HG03575 (cell line): ENCODE data around the gene FAT2.

Experiments
- ATAC-seq: cut with Tn5 transposase; IDR thresholded peaks from one replicate; pipeline ENCODE4 v1.9.1; 2021; ENCODE audit not compliant: unreplicated experiment, insufficient number of reproducible peaks, low FRiP score; ENCODE audit errors: extremely low read depth

Gene FAT2

DNA sequence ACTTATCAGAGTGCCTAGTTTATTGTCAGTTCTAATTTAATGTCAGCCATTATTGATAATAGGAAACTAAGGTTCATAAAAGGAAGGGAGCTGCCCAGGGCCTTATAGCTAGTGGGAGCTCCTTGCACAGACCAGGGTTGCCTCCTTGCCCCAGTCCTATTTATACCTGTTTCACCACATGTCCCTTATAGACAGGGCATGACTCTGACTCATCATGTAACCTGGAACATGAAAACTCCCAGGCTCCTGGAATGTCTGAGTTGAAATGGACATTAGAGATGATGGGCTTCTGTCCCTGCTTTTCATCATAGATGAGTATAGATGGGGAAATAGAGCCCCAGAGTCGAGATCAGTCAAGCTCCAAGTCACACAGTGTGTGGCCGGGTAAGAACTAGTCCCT is 21.1 kb downstream of the FAT2 start:
- no peak for ATAC-seq

DNA sequence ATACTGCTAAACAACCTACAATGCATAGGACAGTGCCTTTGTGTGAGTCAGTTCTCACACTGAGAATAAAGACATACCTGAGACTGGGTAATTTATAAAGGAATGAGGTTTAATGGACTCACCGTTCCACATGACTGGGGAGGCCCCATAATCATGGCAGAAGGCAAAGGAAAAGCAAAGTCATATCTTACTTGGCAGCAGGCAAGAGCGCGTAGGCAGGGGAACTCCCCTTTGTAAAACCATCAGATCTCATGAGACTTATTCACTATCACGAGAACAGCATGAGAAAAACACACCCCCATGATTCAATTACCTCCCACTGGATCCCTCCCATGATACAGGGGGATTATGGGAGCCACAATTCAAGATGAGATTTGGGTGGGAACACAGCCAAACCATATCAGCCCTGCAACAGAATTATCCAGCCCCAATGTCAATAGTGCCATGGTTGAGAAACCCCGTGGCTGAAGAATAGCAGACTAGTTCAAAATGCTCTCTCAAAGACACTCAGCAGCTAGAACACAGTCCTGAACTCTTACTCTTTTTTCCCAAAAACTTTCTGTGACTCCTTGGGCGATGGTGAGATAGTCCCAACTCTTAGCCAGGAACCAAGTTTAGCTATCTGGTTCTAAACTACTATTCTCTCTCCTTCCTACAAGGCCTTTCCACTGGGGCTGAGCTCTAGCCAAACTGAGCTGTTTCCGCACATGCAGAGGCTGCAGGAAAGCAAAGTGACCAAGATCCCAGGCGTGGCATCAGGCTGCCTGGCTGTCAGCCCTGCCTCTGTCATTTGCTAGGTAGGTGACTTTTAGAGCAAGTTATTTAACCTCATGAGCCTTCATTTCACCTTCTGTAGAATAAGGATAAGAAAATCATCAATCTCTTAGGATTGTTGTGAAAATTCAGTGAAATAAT is 21.7 kb downstream of the FAT2 start:
- no peak for ATAC-seq

DNA sequence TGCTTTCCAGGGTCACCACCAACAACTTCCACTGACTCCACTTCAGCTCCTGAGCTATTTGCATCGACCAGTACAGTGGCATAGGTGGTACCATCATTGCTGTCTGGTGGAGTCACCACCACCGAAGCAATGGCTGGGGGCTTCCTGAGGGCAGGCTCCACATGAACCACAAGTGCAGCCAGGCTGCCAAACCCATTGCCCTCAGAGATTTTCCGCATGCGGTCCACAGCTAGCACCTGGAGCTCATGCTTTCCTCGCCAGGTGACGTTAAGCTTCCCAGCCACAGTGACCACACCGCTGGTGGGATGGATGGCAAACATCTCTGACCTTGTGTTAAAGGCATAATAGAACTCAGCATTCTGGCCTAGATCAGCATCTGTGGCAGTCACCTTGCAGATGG is 23.1 kb downstream of the FAT2 start:
- no peak for ATAC-seq

DNA sequence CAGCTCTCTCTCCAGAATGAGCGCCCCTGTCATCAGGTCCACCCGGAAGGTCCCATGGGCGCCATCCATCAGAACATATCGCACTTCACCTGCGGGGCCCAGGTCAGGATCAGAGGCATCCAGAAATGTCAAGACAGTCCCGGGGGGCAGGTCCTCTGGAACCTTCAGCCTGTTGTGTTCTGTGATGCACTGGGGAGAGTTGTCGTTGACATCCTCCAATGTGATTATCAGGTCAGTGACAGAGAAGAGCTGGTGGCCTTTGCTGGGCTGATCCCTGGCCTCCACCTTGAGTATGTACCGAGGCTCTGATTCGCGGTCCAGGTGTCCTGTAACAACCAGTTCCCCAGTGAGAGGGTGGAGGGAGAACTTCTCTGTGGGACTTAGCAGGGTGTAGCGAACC is 25.2 kb downstream of the FAT2 start:
- ATAC-seq, result no peak

DNA sequence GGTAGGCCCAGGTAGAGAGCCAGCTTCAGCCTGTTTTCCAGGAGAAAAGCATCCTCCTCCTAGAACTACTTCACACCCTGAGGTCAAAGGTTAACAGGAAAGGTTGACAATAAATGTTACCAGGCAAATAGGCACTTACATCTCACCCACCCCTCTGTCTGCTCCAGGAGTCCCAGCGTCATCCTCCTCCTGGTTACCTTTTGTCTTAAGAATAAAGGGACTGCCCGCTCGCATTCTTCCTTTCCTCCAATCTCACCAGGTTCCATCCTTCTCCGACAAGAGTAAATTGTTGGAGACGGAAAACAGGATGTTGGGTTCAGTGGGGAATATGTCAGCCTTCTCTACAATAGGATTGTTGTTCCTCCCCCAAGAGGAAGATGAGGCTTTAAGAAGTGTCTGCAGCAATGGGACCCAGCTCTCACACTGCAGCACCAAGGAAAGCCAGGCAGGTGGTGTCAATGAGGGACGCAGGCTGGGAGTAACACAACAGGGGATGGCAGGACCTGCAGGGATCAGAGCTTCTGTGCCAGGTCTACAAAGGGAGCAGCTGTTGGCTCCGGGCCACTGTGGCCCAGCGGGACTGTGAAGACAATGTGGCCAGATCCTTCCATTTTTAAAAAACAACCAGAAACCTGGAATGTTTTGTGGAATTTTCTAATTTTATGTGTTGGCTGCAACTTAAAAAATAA is 29.0 kb downstream of the FAT2 start:
- no peak for ATAC-seq

DNA sequence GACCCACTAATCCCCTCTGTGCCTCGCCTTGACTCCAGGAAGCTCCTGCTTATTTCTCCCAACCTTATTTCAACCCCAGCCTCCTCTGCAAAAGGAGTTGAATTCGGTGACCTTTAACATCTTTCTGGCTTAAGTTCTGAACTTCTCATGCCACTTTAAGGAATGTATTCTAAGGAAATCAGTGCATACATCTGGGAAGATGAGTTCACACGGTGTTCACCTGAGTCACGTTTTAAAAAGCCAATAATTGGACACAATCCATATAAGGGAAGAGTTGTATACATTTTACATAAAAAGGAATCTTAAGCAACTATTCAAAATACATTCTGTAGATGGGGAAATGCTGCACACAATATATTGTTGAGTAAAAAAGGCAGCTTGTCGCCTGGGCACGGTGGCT is 33.2 kb downstream of the FAT2 start:
- ATAC-seq, result no peak

DNA sequence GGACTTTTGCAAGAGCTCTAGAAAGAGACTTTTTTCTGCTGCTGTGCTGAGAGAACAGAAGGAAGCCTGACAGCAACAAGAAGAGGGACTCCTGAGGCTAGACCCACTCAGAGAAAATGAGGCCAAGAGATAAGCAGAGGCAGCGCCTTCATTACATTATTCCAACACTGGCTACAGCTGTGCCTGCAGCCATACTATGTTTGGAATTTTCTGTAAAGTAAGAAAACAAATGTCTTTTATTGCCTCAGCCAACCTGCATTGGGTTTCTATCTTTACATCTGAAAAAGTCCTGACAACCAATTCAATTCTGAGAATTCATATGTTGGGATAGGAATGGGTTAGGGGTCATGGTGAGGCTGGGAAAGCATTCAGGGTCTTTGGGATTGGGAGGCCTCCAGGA is 33.7 kb downstream of the FAT2 start:
- no peak for ATAC-seq

DNA sequence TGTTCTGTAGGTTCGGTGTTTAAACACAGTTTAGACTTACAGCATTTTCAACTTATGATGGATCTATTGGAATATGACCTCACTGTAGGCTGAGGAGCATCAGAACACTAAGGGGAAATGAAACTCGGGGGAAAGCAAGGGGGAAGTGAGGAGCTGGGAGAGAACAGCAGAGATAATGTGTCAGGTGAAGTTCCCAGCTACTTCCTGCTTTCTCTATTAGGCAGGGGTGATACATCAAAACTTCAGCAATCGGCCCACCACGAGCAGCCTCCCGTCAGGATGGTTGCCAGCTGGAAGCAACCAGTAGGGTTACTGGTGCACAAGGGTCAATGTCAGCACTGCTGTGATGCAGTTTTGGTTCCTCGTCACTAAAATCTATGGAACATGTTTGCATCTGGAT is 34.3 kb downstream of the FAT2 start:
- no peak for ATAC-seq

DNA sequence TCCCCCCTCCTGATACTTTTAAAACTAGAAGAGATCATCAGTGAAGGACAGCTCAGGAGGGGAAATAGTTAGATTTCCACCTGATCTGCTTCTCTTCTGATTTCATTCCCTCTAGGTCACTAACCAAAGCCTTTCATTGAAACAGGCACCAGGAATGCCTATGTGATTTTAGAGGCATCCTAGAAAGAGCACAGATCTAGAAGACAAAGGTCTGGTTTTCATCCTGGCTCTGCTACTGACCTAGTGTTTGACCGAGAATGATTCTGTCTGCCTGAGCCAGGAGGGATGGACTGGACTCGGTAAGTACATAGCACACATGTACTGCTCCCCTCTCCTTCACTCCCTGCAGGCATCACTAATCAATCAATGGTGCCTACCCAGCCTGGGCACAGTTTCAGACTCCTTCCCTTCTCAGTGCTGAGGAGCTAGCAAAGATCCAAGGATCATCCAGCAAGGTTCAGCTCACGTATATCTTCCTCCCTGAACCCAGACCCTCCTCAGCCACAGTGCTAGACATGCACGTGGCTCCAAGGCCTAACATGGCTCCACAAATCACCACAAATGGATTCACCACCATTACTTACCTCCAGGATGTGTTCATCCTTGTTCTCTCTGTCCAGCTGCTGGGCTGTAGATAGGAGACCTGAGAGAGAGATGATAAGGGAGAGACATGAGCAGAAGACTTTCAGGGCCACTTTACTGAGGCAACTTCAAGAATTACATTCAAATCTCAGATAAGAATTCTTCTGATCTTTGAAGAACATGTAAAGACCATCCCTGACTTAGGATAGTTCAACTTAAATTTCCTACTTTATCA is 35.2 kb downstream of the FAT2 start:
- ATAC-seq, result no peak

DNA sequence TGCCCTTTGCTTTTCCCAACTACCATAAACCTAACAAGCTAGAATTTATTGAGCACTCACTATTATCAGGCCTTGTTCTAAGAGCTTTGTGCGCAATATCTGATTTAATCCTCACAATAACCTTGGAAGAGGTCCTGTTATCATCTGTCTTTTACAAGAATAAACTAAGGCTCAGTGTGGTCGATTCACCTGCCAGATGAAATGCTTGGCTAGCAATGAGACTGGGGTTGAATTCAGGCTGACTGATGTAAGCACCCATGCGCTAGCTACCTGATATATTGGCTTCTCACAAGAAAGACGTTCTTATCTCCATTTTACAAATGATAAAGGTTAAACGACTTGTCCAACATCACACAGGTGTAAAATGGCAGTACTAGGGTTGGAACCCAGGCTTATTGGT is 37.4 kb downstream of the FAT2 start:
- ATAC-seq, result no peak

DNA sequence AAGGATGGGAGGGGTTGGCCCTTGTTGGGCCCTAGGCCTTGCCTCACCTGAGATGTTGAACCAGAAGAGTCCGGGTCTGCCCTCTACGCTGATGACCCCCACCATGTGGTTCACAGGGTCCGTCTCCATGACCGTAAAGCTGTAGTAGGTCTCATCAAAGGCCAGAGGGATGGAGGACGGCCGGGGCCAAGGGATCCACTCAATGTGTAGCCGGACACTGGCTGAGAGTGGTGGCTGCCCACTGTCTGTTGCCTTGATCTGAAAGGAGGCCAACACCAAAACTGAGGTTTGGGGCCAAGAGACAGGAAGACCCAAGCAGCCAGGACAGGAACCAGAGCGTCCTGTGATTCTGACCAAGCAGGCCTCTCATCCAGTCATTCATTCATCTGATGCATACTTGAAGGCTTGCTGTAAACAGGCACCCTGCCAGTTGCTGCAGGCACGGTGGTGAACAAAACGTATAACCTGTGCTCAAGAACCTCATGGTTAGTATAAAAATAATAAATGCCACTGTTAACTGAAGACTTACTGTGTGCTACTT is 37.9 kb downstream of the FAT2 start:
- ATAC-seq, result no peak

DNA sequence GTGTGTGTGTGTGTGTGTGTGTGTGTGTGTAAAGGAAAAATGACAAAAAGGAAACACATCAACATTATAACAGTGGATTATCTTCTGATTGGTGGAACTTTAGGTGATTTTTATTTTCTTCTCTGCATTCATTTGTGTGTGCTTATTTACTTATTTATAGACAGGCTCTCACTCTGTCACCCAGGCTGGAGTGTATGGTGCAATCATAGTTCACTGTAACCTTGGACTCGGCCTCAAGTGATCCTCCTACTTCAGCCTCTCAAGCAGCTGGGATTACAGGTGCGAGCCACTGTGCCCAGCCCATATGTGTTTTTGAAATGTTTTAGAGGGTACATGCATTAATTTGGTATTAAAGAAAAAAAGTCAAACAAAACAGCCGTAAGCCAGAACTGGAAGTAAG is 39.1 kb downstream of the FAT2 start:
- no peak for ATAC-seq

DNA sequence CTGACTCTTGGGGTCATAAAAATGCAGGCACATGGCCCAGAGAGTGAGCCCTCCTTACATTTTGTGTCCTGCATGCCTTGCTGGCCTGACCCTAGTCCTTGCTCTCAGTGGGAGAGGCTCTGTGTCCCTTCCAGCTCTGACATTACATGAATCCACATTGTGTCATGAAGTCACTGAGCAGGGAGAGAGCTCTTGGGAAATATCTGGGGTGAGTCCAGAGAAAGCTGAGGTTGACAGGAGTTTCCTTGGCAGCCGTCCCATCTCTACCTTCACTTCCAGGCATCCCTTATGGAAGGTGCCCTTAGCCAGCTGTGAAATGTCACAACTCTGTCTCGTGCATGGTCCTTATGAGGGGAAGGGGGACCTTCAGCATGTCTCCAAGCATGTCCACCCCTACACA is 41.0 kb downstream of the FAT2 start:
- no peak for ATAC-seq

DNA sequence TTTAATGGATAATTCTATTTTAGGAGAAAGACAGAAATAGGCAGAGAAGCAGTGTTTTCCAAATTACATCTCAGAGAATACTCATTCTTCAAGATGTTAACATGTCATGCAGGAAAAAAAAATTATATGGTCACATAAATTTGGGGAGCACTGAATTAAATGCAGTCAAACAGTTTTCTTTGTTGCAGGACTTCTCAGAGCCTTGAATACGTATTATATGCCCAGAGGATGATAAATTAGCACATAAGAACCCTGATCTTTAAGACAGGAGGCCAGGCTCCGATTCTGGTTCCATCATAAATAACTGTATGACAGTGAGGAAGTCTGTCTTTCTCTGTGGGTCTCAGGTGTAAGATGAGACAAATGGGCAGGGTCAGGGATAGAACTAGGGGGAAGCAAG is 41.4 kb downstream of the FAT2 start:
- ATAC-seq, result no peak

DNA sequence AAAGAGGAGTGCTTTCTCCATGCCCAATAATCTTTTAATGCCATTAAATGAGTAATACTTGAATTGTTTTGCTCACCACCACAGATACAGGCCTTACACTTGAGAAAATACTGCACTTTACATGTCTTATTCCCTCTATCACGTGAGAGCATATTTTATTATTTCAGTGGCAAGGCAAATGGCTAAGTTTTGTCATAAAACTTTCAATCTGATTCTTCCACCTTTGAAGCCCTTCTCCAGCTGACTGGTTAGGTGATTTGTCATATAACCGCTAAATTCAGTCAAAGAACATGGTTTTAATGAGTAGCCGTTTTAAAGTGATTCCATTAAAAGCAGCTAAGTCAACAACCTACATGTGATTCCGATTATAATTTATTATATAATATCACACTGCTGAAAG is 43.8 kb downstream of the FAT2 start:
- ATAC-seq, result no peak

DNA sequence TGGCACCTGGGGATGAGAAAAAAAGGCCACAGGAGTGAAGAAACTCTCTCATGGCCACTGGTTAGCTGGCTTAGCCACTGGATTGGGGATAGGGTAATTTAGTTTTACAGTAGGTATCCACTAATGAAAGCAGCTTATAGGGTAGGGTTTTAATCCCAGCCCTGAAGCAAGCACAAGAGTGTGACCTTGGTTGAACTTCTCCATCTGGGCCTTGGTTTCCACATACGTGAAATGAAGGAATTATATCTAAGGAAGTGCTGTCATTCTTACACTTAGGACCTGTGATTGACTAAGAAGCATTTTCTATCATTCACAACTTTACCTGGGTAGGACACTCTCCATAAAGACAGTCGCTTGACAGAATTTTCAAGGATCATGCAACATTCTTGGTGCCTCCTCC is 49.6 kb downstream of the FAT2 start:
- ATAC-seq, result no peak
